ENCODE results near the gene REEP3. TPM values are rescaled to one million over a fixed set of nuclear protein-coding genes. Genes with fewer than 3 reads are reported as not detected.

REEP3 gene
- total and polyA plus RNA-seq, 2 of the 4 experiments (the other 2 are of a cell fraction), result 11.7 to 28.9 TPM

DNA sequence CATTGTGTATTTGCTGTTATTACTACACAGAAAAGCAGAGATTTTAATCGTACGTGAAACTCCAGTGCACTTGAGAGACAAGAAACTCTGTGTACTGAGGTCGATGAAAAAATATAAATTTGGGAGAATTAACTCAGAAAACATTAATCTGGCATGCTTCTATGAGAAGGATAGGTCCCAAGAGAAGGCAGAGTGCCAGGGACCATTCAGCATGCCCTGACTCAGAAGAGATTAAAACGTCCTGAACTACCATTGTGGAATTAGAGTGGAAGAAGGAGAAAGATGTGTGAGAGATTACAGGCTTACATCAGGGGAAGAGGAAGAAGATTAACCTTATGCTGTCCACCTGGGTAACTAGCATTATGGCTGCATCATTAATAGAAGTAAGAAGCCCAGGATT is 72.4 kb downstream of the REEP3 start:
- no TSS peak for BruUV-seq (replicated peaks)
- CTCF ChIA-PET, result no interaction called here
- no peak overlapping the region for H3K14ac ChIP-seq (replicated peaks; ENCODE audit: low read depth, low read length)
- TF ChIP-seq SMC3 (IDR thresholded peaks at IDR 0.05; ENCODE audit: low read depth, low read length) (no peak), CHD1 (IDR thresholded peaks at IDR 0.05; ENCODE audit: low read depth, low read length) (no peak), MAFK (IDR thresholded peaks at IDR 0.05; ENCODE audit: low read depth, low read length) (no peak), RCOR1 (IDR thresholded peaks at IDR 0.05; ENCODE audit: insufficient replicate concordance, low read length) (no peak), RFX5 (IDR thresholded peaks at IDR 0.05; ENCODE audit: low read depth, low read length) (no peak), BHLHE40 (IDR thresholded peaks at IDR 0.05; ENCODE audit: low read depth, low read length) (no peak), FOS (IDR thresholded peaks at IDR 0.05; ENCODE audit: low read depth, low read length) (no peak), MXI1 (IDR thresholded peaks at IDR 0.05; ENCODE audit: borderline replicate concordance, low read depth, low read length) (no peak), POLR2A (IDR thresholded peaks at IDR 0.05; ENCODE audit: low read depth, low read length) (no peak), CEBPB (IDR thresholded peaks at IDR 0.05; ENCODE audit: low read depth, low read length) (no peak)
- TF ChIP-seq, protein P1, sequence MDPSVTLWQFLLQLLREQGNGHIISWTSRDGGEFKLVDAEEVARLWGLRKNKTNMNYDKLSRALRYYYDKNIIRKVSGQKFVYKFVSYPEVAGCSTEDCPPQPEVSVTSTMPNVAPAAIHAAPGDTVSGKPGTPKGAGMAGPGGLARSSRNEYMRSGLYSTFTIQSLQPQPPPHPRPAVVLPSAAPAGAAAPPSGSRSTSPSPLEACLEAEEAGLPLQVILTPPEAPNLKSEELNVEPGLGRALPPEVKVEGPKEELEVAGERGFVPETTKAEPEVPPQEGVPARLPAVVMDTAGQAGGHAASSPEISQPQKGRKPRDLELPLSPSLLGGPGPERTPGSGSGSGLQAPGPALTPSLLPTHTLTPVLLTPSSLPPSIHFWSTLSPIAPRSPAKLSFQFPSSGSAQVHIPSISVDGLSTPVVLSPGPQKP (IDR thresholded peaks at IDR 0.05; ENCODE audit: borderline replicate concordance, low read depth, low read length), result no peak
- TF ChIP-seq, protein P2, sequence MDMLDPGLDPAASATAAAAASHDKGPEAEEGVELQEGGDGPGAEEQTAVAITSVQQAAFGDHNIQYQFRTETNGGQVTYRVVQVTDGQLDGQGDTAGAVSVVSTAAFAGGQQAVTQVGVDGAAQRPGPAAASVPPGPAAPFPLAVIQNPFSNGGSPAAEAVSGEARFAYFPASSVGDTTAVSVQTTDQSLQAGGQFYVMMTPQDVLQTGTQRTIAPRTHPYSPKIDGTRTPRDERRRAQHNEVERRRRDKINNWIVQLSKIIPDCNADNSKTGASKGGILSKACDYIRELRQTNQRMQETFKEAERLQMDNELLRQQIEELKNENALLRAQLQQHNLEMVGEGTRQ (IDR thresholded peaks at IDR 0.05; ENCODE audit: low read depth, low read length), result no peak
- no peak overlapping the region for H3K9ac ChIP-seq (ENCODE audit: low read depth, low read length)
- DNase-seq (peak; percentile 22), ATAC-seq (ENCODE audit: low read depth) (no peak)
- H2AFZ ChIP-seq (replicated peaks; ENCODE audit: low read length, poor library complexity), result no peak overlapping the region
- H3K4me1 ChIP-seq (ENCODE audit: control insufficient read depth, insufficient read depth, low read length), result peaks cover 3% of the 10 kb centered on the region
- H4K91ac ChIP-seq (ENCODE audit: insufficient read depth, low read depth, low read length), result no peak overlapping the region
- H3K36me3 ChIP-seq (ENCODE audit: control insufficient read depth, insufficient read depth, low read length), result peaks cover 7% of the 10 kb centered on the region; the same call in 1 of the 2 replicates
- no peak overlapping the region for H2BK15ac ChIP-seq (ENCODE audit: low read depth, low read length)
- H4K20me1 ChIP-seq (ENCODE audit: insufficient read depth, low read length), result peaks cover 5% of the 10 kb centered on the region; the same call in 1 of the 2 replicates
- no peak overlapping the region for H2BK20ac ChIP-seq (ENCODE audit: low read depth, low read length)
- H4K5ac ChIP-seq (ENCODE audit: low read depth, low read length), result no peak overlapping the region
- no peak overlapping the region for H3K56ac ChIP-seq (ENCODE audit: extremely low read depth, insufficient read depth, low read length)
- no CpG with 5 or more reads among the region's 4 CpGs for WGBS, 2 experiments (ENCODE audit: extremely low coverage in 2 of 2, insufficient read length in 1 of 2)
- no peak overlapping the region for H3K4me2 ChIP-seq (ENCODE audit: low read depth, low read length)
- H3K79me1 ChIP-seq (ENCODE audit: low read depth in 1 of 2, low read length in 2 of 2), result peaks cover 20 to 52% of the 10 kb centered on the region in 2 experiments
- no peaks in the 10 kb centered on the region for H3K27me3 ChIP-seq (ENCODE audit: control insufficient read depth, insufficient read depth, low read length)
- H3K18ac ChIP-seq (ENCODE audit: low read depth, low read length), result no peak overlapping the region
- peaks cover 7% of the 10 kb centered on the region for H3K9me1 ChIP-seq (ENCODE audit: insufficient read depth, low read length)
- intact Hi-C loops (cut with micrococcal nuclease), result no loop called here
- H3K4ac ChIP-seq (ENCODE audit: low read depth, low read length), result no peak overlapping the region
- H3K4me3 ChIP-seq (ENCODE audit: insufficient read depth, low read depth, low read length), result no peak overlapping the region
- H2AK9ac ChIP-seq (replicated peaks; ENCODE audit: low read depth, low read length, poor library complexity), result no peak overlapping the region
- H3K23ac ChIP-seq (ENCODE audit: low read depth, low read length), result no peak overlapping the region
- no peak overlapping the region for H2BK5ac ChIP-seq (ENCODE audit: low read depth, low read length, poor library complexity, severe bottlenecking)
- H3K27ac ChIP-seq (ENCODE audit: insufficient read depth, low read length), result no peak overlapping the region
- dilution Hi-C loops (cut with HindIII; ENCODE audit: low sequenced_read_pairs, unreplicated experiment), result no loop called here
- H2AK5ac ChIP-seq (ENCODE audit: low read depth, low read length), result no peak overlapping the region
- no peak overlapping the region for H4K8ac ChIP-seq (ENCODE audit: low read depth in 2 of 2, low read length in 2 of 2)
- no peak overlapping the region for H2BK120ac ChIP-seq (ENCODE audit: low read depth, low read length)
- H3K9me3 ChIP-seq (ENCODE audit: control insufficient read depth, insufficient read depth, low read length), result no peaks in the 10 kb centered on the region
- POLR2A ChIA-PET (ENCODE audit: unreplicated experiment), result no interaction called here
- in situ Hi-C loops (cut with MboI; ENCODE audit: low sequenced_read_pairs), result no loop called here

Data from IMR-90 (cell line).